Measurements from ENCODE around the gene CD74.
"Not testable (repeated sequence)": the region's sequence is repeated elsewhere in the genome, so short reads cannot be mapped to it uniquely, and the experiment has no call there.

CD74 gene

GRCh38 chr5:150457121-150457520, 44.4 kb upstream of the CD74 start:
- Mint-ChIP-seq H3K4me3 (peak overlapping the region; percentile 3 to 54 (median 43)), H3K27me3 (ENCODE audit: low read depth) (no peaks in the 10 kb centered on the region), H3K36me3 (ENCODE audit: low read depth) (no peaks in the 10 kb centered on the region), H3K9me3 (no peaks in the 10 kb centered on the region), H3K4me1 (peaks cover 21% of the 10 kb centered on the region), H3K27ac (peak overlapping the region; percentile 17 to 47 (median 46))
- TF ChIP-seq CTCF (IDR thresholded peaks at IDR 0.05; ENCODE audit: unreplicated experiment in 3 of 3), result no peak

GRCh38 chr5:150454492-150455229, 42.0 kb upstream of the CD74 start:
- TF ChIP-seq CTCF (IDR thresholded peaks at IDR 0.05; ENCODE audit: unreplicated experiment in 3 of 3), result no peak
- Mint-ChIP-seq H3K9me3 (no peaks in the 10 kb centered on the region), H3K36me3 (ENCODE audit: low read depth) (no peaks in the 10 kb centered on the region), H3K4me3 (no peak overlapping the region), H3K4me1 (peaks cover 6% of the 10 kb centered on the region), H3K27me3 (ENCODE audit: low read depth) (no peaks in the 10 kb centered on the region), H3K27ac (no peak overlapping the region)

GRCh38 chr5:150454027-150454426, 41.3 kb upstream of the CD74 start:
- not testable (repeated sequence) for H3K9me3 Mint-ChIP-seq; H3K27me3 Mint-ChIP-seq (ENCODE audit: low read depth); H3K36me3 Mint-ChIP-seq (ENCODE audit: low read depth); H3K4me1 Mint-ChIP-seq; H3K4me3 Mint-ChIP-seq; H3K27ac Mint-ChIP-seq

- Mint-ChIP-seq H3K4me3 (no peak overlapping the region), H3K9me3 (no peaks in the 10 kb centered on the region), H3K4me1 (peaks cover 10% of the 10 kb centered on the region), H3K36me3 (ENCODE audit: low read depth) (peaks cover 8% of the 10 kb centered on the region), H3K27me3 (ENCODE audit: low read depth) (no peaks in the 10 kb centered on the region), H3K27ac (no peak overlapping the region)
- TF ChIP-seq CTCF (IDR thresholded peaks at IDR 0.05; ENCODE audit: unreplicated experiment in 3 of 3), result no peak
Observed at GRCh38 chr5:150452914-150453313, 40.2 kb upstream of the CD74 start.

GRCh38 chr5:150451594-150451993, 38.9 kb upstream of the CD74 start:
- no peak for TF ChIP-seq CTCF (IDR thresholded peaks at IDR 0.05; ENCODE audit: unreplicated experiment in 3 of 3)
- peaks cover 16% of the 10 kb centered on the region for H3K4me1 Mint-ChIP-seq
- no peaks in the 10 kb centered on the region for H3K9me3 Mint-ChIP-seq
- H3K27me3 Mint-ChIP-seq (ENCODE audit: low read depth), result no peaks in the 10 kb centered on the region
- peak overlapping the region in 2 of 3 experiments; percentile 5 to 40 for H3K4me3 Mint-ChIP-seq
- H3K27ac Mint-ChIP-seq, result no peak overlapping the region
- H3K36me3 Mint-ChIP-seq (ENCODE audit: low read depth), result peaks cover 22% of the 10 kb centered on the region

GRCh38 chr5:150449517-150450339, 37.0 kb upstream of the CD74 start, which contains the start of gene RPS14:
Gene RPS14, minus strand, starts transcription at chr5:150449739. Its CDS starts 2,006 bp downstream, at chr5:150447733.
- Mint-ChIP-seq H3K27me3 (ENCODE audit: low read depth) (no peaks in the 10 kb centered on the region), H3K9me3 (no peaks in the 10 kb centered on the region), H3K36me3 (ENCODE audit: low read depth) (peaks cover 37% of the 10 kb centered on the region), H3K27ac (peak within 1 kb of the TSS; percentile 99), H3K4me1 (peaks cover 26% of the 10 kb centered on the region), H3K4me3 (peak within 1 kb of the TSS; percentile 91 to 98 (median 93))
- TF ChIP-seq CTCF (IDR thresholded peaks at IDR 0.05; ENCODE audit: unreplicated experiment in 3 of 3), result peak; percentile 92 to 96 (median 96)
